ENCODE results near the gene LMBR1L. TPM values are rescaled to one million over a fixed set of nuclear protein-coding genes. Genes with fewer than 3 reads are reported as not detected.
A peak's percentile ranks its signal among the peaks of the same experiment; 100 is the strongest.

LMBR1L gene
- total RNA-seq, 2 donors from 2014 or later: 25.2 to 143 TPM

DNA sequence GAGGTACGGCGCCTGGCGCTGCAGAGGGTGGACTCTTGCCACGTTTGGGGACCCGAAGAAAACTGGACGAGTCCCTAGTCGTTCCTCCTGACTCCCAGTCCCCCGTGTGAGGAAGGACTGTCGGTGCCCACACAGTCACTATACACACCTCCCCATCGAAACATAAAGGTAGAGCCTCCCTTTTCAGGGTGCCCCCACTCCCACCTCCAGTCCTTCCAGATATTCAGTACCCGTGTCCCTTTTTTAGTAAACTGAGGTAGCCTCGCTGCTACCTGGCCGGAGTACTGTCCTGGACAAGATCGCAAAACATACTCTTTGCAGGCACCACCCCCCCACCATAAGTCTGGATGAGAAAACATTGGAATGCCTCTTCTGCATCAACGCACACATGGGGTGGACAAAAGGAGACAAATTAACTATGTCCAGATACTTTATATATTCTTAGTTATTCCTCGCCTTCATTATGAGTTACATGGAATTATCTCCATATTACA, 49.4 kb downstream of the LMBR1L start:
- Histone ChIP-seq H3K27ac (peak overlapping the region; percentile 96 to 97), H3K36me3 (no peaks in the 10 kb centered on the region), H3K27me3 (replicated peaks; ENCODE audit: insufficient read depth) (no peaks in the 10 kb centered on the region), H3K4me1 (replicated peaks) (peaks cover 11% of the 10 kb centered on the region), H3K9me3 (no peaks in the 10 kb centered on the region), H3K4me3 (peak overlapping the region; percentile 78 to 88)
- 7% methylated on average over 16 of the region's 16 CpGs for WGBS
- intact Hi-C loops (cut with DNase I): loop anchor here (10.0 kb wide), 1 partner anchor 64 kb away; no protein-coding TSS in a partner anchor
- DNase-seq (ENCODE audit: low spot score): no peak
- TF ChIP-seq POLR2A (IDR thresholded peaks at IDR 0.05) (no peak), POLR2AphosphoS5 (IDR thresholded peaks at IDR 0.05) (no peak), CTCF (IDR thresholded peaks at IDR 0.05) (no peak)

DNA sequence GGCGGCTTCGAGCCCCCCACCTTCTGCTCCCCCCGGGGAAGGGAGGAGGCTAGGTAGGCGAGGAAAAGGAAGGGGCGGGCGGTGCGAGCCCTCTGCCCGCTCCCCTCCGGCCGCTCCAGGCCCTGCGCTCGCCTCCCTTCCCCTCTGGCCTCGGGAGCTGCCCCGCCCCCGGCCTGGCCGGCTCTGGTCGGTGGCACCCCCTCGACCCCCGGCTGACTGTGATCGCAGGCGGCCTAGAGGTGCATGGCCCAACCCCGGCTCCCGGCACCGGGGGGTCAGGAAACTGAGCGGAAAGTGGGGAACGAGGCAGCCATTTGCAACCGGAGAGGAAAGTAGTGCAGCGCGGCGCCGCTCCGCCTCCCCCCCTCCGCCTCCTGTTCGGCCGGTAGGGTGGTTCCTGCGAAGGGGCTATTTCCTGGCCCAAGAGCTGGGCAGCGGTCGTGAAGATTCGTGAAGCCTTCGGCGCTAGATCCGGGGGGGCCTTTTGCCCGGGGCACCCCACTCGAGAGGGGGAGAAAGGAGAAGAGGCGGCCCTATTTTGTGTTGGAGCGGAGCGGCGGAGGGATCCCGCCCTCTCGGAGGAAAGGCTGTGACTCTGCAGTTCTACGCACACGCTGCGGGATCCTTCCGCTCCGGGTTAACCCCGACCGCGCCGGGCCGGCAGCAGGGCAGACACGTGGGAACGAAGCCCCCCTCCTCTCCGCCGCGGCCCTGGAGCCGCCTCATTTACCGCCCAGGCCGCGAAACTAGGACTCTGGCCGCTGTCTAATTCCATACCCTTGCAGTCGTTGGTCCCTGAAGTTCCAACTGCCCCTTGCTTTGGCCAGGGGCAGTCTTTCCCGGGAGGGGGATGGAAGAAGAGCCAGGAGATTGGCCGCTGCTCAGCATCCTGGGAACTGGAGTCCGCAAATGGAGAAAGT, 50.1 kb downstream of the LMBR1L start, which contains the start of gene KMT2D:
KMT2D (minus strand) TSS at position 558 of the 920 bp plus-strand sequence. CDS start 5,470 bp downstream, outside the sequence.
- peak; percentile 89 for DNase-seq (ENCODE audit: low spot score)
- Histone ChIP-seq H3K36me3 (no peaks in the 10 kb centered on the region), H3K4me3 (peak within 1 kb of the TSS; percentile 78 to 88), H3K27ac (peak within 1 kb of the TSS; percentile 96 to 97), H3K9me3 (no peaks in the 10 kb centered on the region), H3K27me3 (replicated peaks; ENCODE audit: insufficient read depth) (no peaks in the 10 kb centered on the region), H3K4me1 (replicated peaks) (peaks cover 18% of the 10 kb centered on the region)
- intact Hi-C loops (cut with DNase I): loop anchor here (10.0 kb wide), 1 partner anchor 64 kb away; no protein-coding TSS in a partner anchor
- TF ChIP-seq CTCF (IDR thresholded peaks at IDR 0.05) (peak in 3 of 4 experiments; percentile 20 to 61 (median 36)), POLR2A (IDR thresholded peaks at IDR 0.05) (peak; percentile 37), POLR2AphosphoS5 (IDR thresholded peaks at IDR 0.05) (peak; percentile 92)
- WGBS: under 1% methylated on average over 67 of the region's 74 CpGs

- Histone ChIP-seq H3K4me3 (peak overlapping the region; percentile 78 to 88), H3K36me3 (no peaks in the 10 kb centered on the region), H3K27me3 (replicated peaks; ENCODE audit: insufficient read depth) (no peaks in the 10 kb centered on the region), H3K4me1 (replicated peaks) (peaks cover 28% of the 10 kb centered on the region), H3K27ac (peak overlapping the region; percentile 96 to 97), H3K9me3 (no peaks in the 10 kb centered on the region)
- intact Hi-C loops (cut with DNase I): loop anchor here (10.0 kb wide), 1 partner anchor 65 kb away; no protein-coding TSS in a partner anchor
- TF ChIP-seq POLR2AphosphoS5 (IDR thresholded peaks at IDR 0.05) (no peak), POLR2A (IDR thresholded peaks at IDR 0.05) (no peak)
- DNase-seq (ENCODE audit: low spot score): no peak
- WGBS: 1% methylated on average over 39 of the region's 70 CpGs
These were observed 51.1 kb downstream of the LMBR1L start for GRCh38 chr12:49059299-49060171.

DNA sequence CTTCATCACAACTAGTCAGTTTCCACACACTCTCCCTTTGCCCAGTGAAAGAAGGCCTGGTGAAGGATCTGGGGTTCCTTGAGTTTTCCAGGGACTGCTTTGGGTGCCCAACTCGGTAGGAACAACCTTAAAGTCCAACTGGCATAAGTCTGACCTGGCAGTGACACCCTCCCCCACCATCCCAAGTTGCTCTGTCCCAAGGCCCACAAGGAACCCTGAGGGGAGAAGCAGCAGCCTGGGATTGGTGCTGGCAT, 51.7 kb downstream of the LMBR1L start:
- Histone ChIP-seq H3K4me1 (replicated peaks) (peaks cover 29% of the 10 kb centered on the region), H3K4me3 (peak overlapping the region; percentile 78 to 88), H3K27ac (peak overlapping the region; percentile 96 to 97), H3K9me3 (no peaks in the 10 kb centered on the region), H3K36me3 (peaks cover 0 to 2% of the 10 kb centered on the region in 2 donors), H3K27me3 (replicated peaks; ENCODE audit: insufficient read depth) (no peaks in the 10 kb centered on the region)
- WGBS: 0% methylated on average over 1 of the region's 1 CpG
- TF ChIP-seq CTCF (IDR thresholded peaks at IDR 0.05) (no peak), POLR2AphosphoS5 (IDR thresholded peaks at IDR 0.05) (no peak), POLR2A (IDR thresholded peaks at IDR 0.05) (no peak)
- intact Hi-C loops (cut with DNase I): no loop called here
- DNase-seq (ENCODE audit: low spot score): no peak

Measured in prostate gland (tissue), 2 donors.